H54 (cell line): ENCODE data around the gene ABI1.
"Not testable (repeated sequence)": the region's sequence is repeated elsewhere in the genome, so short reads cannot be mapped to it uniquely, and the experiment has no call there.

ENCODE experiments used
- DNase-seq: peaks from one replicate; pipeline ENCODE4 v3.0.0; 2011; ENCODE audit warnings: low spot score, mixed read lengths; ENCODE audit not compliant: insufficient read length
- FAIRE-seq: peaks from 3 replicates; lab custom pipeline; 2011; peaks lifted over from hg19 to GRCh38; lab: Jason Lieb, UNC
- POLR2A ChIP-seq: IDR thresholded peaks from 2 replicates; pipeline ENCODE4 v1.6.1; 2011; ENCODE audit warnings: low read depth, mild to moderate bottlenecking, low read length

ABI1 gene

DNA sequence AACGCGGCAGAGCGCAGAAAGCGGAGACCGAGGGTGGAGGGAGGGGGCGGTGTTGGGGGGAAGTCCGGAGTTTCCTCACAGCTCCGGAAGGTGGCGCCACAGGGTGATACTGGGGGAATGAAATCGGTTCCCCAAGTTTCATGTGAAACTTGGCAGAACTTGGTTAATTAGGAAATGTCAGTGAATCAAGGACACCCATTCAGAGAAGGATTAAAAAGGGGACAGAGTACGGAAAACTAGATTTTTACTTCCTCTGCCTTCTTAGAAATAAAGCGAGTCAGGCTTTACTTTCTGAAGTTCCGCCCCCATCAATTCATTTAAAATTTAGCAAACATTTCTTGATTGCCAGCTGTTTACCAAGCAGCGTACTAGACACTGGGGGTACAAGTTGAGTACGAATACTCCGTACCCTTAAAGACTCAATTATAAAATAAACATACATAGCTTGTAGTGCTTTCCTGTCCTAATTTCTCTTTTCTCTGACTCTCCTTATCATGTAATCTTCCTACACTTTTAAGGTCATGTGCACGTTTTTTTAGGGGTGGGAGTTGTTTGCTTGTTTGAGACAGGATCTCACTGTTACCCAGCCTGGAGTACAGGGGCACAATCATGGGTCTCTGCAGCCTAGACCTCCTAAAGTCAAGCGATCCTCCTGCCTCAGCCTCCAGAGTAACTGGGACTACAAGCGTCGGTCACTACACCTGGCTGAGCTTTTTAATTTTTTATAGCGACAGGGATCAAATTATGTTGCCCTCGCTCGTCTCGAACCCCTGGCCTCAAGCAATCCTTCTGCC is 644 bp upstream of the ABI1 start:
- no peak for TF ChIP-seq POLR2A
- FAIRE-seq = no peak
- no peak for DNase-seq

DNA sequence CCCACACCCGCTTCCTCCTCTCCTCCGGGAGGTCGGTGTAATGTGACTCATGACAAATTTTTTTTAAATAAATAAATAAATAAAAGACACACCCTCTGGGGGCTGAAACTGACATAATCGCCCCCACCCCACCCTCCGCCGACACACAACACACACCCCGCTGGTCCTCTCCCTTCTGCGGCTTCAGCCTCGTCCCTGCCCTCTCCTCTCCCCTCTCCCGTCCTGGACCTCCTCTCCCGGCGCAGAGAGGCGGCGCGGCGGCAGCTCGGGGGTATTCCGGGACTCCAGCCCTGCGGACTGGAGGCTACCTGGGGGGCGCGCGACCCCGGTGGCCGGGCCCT is 686 bp downstream of the ABI1 start:
- FAIRE-seq (no peak), DNase-seq (peak; percentile 46)
- TF ChIP-seq POLR2A = no peak

GRCh38 chr10:26859241-26860101 is 1.3 kb downstream of the ABI1 start:
- FAIRE-seq = no peak
- no peak for TF ChIP-seq POLR2A
- DNase-seq = no peak

DNA sequence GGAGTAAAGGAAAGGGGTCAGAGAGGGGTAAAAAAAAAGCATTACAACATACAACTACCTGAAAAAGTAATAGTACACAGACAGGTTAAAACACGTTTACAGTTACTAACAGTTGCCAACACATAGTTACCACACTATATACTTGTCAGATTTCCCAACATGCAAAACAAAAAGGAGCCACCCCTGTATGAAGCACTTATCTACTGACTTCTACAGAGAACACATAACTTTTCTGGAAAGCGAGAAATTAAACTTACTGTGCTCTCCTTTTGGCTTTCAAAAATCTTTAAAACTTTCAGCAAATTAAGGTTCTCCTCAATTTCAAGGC is 2.1 kb downstream of the ABI1 start:
- DNase-seq = no peak
- no peak for TF ChIP-seq POLR2A
- no peak for FAIRE-seq

DNA sequence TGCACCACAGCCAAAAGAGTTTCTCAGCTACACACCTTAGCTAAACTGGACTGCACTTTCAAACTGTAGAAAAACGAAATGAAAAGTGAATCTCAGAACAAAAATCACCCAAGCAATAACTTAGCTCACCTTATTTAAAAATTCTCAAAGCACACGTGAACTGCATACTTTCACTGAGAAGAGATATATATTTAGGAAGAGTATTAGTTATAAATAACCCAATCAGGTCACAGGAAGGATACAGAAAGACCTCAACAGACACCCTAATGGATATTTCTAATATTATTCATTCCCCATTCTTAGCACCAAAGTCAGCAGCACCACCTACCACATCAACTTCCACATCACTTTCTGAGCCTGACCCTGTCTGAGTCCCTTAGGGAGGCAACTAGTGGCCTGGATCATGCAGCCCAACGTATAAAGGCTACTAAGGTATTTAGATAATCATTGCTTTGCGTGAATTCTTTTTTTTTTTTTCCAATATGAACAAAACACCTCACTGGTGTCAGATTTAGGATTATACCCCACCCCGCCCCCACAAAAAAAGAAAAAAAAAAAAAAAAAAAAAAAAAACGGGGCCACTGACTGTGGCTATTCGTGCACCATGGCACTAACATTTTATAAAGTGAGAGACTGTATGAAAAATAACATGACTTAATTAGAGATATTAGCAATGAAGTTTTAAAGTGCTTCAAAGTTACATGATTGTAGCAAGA is 2.6 kb downstream of the ABI1 start:
- no peak for TF ChIP-seq POLR2A
- DNase-seq (no peak), FAIRE-seq (peak; percentile 20)

DNA sequence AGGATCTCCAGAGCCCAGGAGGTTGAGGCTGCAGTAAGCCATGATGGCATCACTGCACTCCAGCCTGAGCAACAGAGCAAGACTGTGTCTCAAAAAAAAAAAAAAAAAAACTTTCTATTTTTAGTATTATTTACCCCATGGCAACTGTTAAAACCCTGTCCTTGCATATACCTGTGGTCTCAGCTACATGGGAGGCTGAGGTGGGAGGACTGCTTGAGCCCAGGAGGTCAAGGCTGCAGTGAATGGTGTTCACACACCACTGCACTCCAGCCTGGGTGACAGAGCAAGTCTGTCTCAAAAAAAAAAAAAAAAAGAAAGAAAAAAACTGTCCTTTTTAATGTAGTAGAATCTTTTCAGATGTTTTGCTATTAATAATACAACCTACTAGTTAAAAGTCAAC is 3.2 kb downstream of the ABI1 start:
- DNase-seq, FAIRE-seq: not testable (repeated sequence)

DNA sequence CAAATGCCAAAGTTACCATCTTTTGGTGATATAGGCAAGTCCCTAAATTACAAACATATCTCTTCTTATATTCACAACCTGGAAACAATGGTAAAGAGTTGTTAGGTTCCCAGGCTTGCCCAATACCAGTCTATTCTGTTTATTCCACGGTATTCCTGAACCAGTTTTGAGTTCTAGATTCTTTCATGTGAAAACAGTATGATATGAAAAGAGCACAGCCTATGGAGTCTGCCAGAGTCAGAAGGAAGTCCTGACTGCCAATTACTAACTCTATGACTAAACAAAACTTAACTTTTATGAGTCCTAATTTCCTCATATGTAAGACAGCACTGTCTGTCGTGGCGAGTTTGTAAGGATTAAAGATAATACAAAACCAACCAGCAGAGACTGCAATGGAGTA is 5.6 kb downstream of the ABI1 start:
- no peak for FAIRE-seq
- TF ChIP-seq POLR2A = no peak

DNA sequence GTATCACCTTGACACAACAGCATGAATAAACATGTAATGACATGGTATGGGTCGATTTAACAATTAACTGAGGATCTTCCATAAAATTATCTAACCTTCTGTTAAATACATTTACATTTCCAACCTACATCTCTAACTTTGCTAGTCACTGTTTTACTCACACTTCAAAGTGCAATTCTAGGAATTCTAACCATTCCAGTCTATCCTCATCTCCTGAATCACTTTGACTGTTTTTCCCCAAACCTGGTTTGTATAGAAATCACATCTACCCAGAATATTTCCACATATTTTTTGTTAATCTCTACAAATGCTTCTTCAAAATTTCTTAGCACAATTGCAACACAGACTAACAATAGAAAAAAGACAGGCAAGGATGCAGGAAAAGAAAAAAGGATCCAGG is 6.2 kb downstream of the ABI1 start:
- no peak for DNase-seq
- FAIRE-seq = no peak

More for the DNA sequence above, 5.6 kb downstream of the ABI1 start:
- no peak for DNase-seq

GRCh38 chr10:26844396-26844975 is 16.3 kb downstream of the ABI1 start:
- FAIRE-seq (no peak), DNase-seq (no peak)
- TF ChIP-seq POLR2A = no peak

More for the DNA sequence above, 6.2 kb downstream of the ABI1 start:
- TF ChIP-seq POLR2A = no peak

GRCh38 chr10:26843736-26844135 is 17.0 kb downstream of the ABI1 start:
- TF ChIP-seq POLR2A = no peak
- no peak for DNase-seq
- FAIRE-seq = peak; percentile 45

DNA sequence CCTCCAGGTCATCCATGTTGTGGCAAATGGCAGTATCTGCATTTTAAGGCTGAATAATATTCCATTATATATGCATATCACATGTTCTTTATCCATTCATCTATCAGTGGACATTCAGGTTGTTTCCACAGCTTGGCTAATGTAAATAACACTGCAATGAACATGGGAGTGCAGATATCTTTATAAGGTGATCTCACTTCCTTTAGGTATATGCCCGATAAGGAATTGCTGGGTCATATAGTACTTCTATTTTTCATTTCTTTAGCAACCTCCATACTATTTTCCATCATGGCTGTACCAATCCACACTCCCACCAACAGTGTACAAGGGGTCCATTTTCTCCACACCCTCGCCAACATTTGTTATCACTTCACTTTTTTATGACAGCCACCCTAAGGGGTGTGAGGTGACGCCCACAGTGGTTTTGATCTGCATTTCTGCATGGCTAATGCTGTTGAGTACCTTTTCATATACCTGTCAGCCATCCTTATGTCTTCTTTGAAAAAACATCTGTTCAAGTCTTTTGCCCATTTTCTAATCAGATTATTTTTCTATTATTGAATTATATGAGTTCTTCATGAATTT is 18.9 kb downstream of the ABI1 start:
- FAIRE-seq (no peak), DNase-seq (no peak)
- no peak for TF ChIP-seq POLR2A

- FAIRE-seq = no peak
- no peak for DNase-seq
- no peak for TF ChIP-seq POLR2A
Observed at GRCh38 chr10:26840938-26841732, 19.6 kb downstream of the ABI1 start.
